ENCODE measurements around the gene UAP1.

GRCh38 chr1:162617513-162617912, 56.0 kb downstream of the UAP1 start:
- TF ChIP-seq CTCF (IDR thresholded peaks at IDR 0.05) (no peak), POLR2A (IDR thresholded peaks at IDR 0.05) (no peak)
